ENCODE data around the gene HNRNPA3.

DNA sequence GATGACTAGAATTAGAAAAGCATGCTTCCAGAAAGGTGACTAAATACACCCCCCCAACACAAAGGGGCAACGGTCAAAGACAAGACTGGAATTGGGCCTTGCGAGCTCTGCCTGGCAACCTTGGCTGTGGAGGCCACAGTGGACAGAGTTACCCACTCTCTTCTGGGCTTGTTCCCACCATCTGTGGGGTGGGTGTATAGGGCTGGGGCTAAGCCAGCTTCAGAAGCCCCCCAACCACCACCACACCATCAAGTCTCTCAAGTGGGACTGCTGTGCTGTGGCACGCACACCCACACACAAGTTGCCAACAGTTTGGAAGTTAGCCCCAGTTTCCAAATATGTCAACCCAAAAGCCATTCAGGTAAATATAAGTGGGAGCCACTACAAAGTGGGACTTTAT, 44.1 kb downstream of the HNRNPA3 start:
- TF ChIP-seq, protein P1, sequence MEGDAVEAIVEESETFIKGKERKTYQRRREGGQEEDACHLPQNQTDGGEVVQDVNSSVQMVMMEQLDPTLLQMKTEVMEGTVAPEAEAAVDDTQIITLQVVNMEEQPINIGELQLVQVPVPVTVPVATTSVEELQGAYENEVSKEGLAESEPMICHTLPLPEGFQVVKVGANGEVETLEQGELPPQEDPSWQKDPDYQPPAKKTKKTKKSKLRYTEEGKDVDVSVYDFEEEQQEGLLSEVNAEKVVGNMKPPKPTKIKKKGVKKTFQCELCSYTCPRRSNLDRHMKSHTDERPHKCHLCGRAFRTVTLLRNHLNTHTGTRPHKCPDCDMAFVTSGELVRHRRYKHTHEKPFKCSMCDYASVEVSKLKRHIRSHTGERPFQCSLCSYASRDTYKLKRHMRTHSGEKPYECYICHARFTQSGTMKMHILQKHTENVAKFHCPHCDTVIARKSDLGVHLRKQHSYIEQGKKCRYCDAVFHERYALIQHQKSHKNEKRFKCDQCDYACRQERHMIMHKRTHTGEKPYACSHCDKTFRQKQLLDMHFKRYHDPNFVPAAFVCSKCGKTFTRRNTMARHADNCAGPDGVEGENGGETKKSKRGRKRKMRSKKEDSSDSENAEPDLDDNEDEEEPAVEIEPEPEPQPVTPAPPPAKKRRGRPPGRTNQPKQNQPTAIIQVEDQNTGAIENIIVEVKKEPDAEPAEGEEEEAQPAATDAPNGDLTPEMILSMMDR (IDR thresholded peaks at IDR 0.05) = no peak
- no peak for TF ChIP-seq POLR2A (IDR thresholded peaks at IDR 0.05)

Measured in uterus (tissue), 2 donors.